A673 (cell line): Measurements from ENCODE around the gene SAXO1. TPM values are rescaled to one million over a fixed set of nuclear protein-coding genes. Genes with fewer than 3 reads are reported as not detected.
A peak's percentile ranks its signal among the peaks of the same experiment; 100 is the strongest.

Experiments
- BruUV-seq: library from RNA; stranded (reverse); fragments of 400-500 nt; replicated peaks from 2 replicates; lab custom pipeline; 2021; lab: Mats Ljungman, UMichigan
- CTCF ChIA-PET: fragments of 300-600 bp; sonication (Branson Sonifier 250); formaldehyde crosslinking; loops from one replicate; lab custom pipeline; 2022; ENCODE audit warnings: antibody characterized with exemption; lab: Charles Lee
- POLR2A ChIA-PET: fragments of 300-600 bp; sonication (Branson Sonifier 250); formaldehyde crosslinking; loops from one replicate; lab custom pipeline; 2022; ENCODE audit warnings: antibody characterized with exemption; ENCODE audit not compliant: low non-redundant PET; lab: Charles Lee
- DNase-seq: peaks from one replicate; pipeline ENCODE4 v3.0.0-alpha.2; 2015; ENCODE audit warnings: low spot score
- H3K27ac ChIP-seq: fragments of 200-600 bp; sonication (generic); 2 replicates; pipeline ENCODE4 v1.5.1; 2016; ENCODE audit warnings: mixed run types, low read depth, mild to moderate bottlenecking, mixed read lengths, antibody characterized with exemption, low read length; ENCODE audit not compliant: poor library complexity, severe bottlenecking
- H3K27me3 ChIP-seq: fragments of 200-600 bp; sonication (generic); replicated peaks from 2 replicates; pipeline ENCODE4 v1.6.1; 2017; ENCODE audit warnings: mixed run types, low read depth, mild to moderate bottlenecking, mixed read lengths, antibody characterized with exemption, low read length; ENCODE audit not compliant: insufficient read depth, poor library complexity
- H3K36me3 ChIP-seq: fragments of 200-600 bp; sonication (generic); 2 replicates; pipeline ENCODE4 v1.6.1; 2016; ENCODE audit warnings: mixed run types, mild to moderate bottlenecking, mixed read lengths, antibody characterized with exemption, low read length; ENCODE audit not compliant: insufficient read depth, poor library complexity, severe bottlenecking
- H3K4me1 ChIP-seq: fragments of 200-600 bp; sonication (generic); 2 replicates; pipeline ENCODE4 v1.6.1; 2017; ENCODE audit warnings: mixed run types, mild to moderate bottlenecking, mixed read lengths, antibody characterized with exemption, low read length; ENCODE audit not compliant: insufficient read depth, poor library complexity, severe bottlenecking
- H3K4me3 ChIP-seq: fragments of 200-600 bp; sonication (generic); 2 replicates; pipeline ENCODE4 v1.5.1; 2016; ENCODE audit warnings: low read depth, mixed run types, mild to moderate bottlenecking, mixed read lengths, low read length; ENCODE audit not compliant: poor library complexity, severe bottlenecking
- H3K9me3 ChIP-seq: fragments of 200-600 bp; sonication (generic); 2 replicates; pipeline ENCODE4 v1.6.1; 2016; ENCODE audit warnings: mixed run types, low read depth, mild to moderate bottlenecking, mixed read lengths, antibody characterized with exemption, low read length; ENCODE audit not compliant: poor library complexity, severe bottlenecking
- EZH2 ChIP-seq: fragments of 200-600 bp; sonication (generic); IDR thresholded peaks from 2 replicates; pipeline ENCODE4 v1.6.1; 2017; ENCODE audit warnings: borderline replicate concordance, low read depth, mild to moderate bottlenecking, mixed read lengths, antibody characterized with exemption, low read length; ENCODE audit not compliant: poor library complexity, severe bottlenecking
- intact Hi-C: fragments of 100-400 bp; cut with micrococcal nuclease; formaldehyde crosslinking; loops from one replicate; pipeline ENCODE4 v1.10.0; 2022; ENCODE audit not compliant: unreplicated experiment
- total RNA-seq: library from RNA; stranded (reverse); gene quantifications from 2 replicates; pipeline ENCODE4 v1.2.3, GENCODE V29; 2021
- TF ChIP-seq, protein P1 (sequence below): fragments of 300-800, 200-600 bp; sonication (generic); conservative IDR thresholded peaks from 2 replicates; pipeline ENCODE4 v1.5.1; 2017; ENCODE audit warnings: low read depth, mild to moderate bottlenecking, antibody characterized with exemption, low read length, moderate library complexity, mixed read lengths

The SAXO1 gene
- total RNA-seq, 1 experiment from 2014 or later = not detected

DNA sequence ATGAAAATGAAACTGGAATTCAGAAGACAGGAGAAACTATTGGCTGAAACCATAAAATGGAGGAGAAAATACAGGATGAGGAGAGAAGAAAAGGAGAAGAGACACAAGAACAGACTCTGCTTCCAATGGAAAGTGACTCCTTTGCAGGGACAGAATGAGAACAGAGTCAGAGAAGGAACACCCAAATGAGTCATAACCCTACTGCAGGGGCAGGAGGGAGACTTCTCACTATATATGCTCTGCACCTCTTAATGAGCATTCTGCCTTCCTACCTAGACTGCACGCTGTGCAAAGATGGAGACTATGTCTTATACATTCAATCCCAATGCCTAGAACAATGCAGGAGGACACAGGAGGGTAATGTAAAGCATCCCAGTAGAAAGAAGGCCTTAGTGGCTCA, 2.1 kb downstream of the SAXO1 start:
- ChIA-PET POLR2A (no interaction called here), CTCF (no interaction called here)
- no peak for TF ChIP-seq EZH2

DNA sequence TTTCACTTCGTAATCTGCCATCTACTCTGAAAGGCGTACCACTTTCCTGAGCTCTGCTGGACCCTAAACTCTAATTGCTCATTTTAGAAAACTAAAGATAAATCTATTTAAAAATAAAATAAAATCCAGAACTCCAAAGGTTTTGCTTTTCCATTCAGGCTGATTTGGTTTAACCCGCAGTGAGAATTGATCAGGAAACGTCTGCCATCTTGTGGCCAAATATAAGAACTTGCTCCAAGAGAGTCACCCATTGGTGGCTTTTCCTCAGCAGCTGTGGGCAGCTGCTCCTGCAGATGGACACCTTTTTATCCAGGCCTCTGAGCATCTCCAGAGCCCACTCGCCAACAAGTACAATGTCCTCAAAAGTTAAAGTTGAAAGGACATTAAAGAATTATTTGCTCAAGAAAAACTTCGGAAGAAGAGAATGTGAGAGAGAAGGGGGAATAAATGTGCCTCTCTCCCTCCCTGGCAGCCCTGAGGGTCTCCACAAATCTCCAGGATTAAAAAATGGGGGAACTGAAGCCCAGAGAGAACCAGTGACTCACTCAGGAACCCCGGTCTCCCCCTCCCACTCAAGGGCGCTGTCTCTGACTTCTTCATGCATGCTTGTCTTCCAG, 4.1 kb downstream of the SAXO1 start:
- intact Hi-C loops = loop anchor here (5.0 to 10.0 kb wide), 2 partner anchors 772 to 1214 kb away; no protein-coding TSS in a partner anchor
- no peaks in the 10 kb centered on the region for H3K36me3 ChIP-seq
- ChIA-PET CTCF (no interaction called here), POLR2A (no interaction called here)
- peak; percentile 45 for DNase-seq
- no peak for TF ChIP-seq EZH2
- TF ChIP-seq, protein P1, sequence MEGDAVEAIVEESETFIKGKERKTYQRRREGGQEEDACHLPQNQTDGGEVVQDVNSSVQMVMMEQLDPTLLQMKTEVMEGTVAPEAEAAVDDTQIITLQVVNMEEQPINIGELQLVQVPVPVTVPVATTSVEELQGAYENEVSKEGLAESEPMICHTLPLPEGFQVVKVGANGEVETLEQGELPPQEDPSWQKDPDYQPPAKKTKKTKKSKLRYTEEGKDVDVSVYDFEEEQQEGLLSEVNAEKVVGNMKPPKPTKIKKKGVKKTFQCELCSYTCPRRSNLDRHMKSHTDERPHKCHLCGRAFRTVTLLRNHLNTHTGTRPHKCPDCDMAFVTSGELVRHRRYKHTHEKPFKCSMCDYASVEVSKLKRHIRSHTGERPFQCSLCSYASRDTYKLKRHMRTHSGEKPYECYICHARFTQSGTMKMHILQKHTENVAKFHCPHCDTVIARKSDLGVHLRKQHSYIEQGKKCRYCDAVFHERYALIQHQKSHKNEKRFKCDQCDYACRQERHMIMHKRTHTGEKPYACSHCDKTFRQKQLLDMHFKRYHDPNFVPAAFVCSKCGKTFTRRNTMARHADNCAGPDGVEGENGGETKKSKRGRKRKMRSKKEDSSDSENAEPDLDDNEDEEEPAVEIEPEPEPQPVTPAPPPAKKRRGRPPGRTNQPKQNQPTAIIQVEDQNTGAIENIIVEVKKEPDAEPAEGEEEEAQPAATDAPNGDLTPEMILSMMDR = peak; percentile 60
- no peaks in the 10 kb centered on the region for H3K4me1 ChIP-seq
- no TSS peak for BruUV-seq
- H3K27ac ChIP-seq = no peak overlapping the region
- H3K27me3 ChIP-seq = no peaks in the 10 kb centered on the region
- no peaks in the 10 kb centered on the region for H3K9me3 ChIP-seq
- H3K4me3 ChIP-seq = no peak overlapping the region

More for the DNA sequence above, 2.1 kb downstream of the SAXO1 start:
- no peaks in the 10 kb centered on the region for H3K36me3 ChIP-seq
- H3K9me3 ChIP-seq = no peaks in the 10 kb centered on the region
- no peak overlapping the region for H3K4me3 ChIP-seq
- intact Hi-C loops = no loop called here
- no peak for DNase-seq
- no peaks in the 10 kb centered on the region for H3K27me3 ChIP-seq
- no TSS peak for BruUV-seq
- H3K27ac ChIP-seq = no peak overlapping the region
- no peaks in the 10 kb centered on the region for H3K4me1 ChIP-seq

DNA sequence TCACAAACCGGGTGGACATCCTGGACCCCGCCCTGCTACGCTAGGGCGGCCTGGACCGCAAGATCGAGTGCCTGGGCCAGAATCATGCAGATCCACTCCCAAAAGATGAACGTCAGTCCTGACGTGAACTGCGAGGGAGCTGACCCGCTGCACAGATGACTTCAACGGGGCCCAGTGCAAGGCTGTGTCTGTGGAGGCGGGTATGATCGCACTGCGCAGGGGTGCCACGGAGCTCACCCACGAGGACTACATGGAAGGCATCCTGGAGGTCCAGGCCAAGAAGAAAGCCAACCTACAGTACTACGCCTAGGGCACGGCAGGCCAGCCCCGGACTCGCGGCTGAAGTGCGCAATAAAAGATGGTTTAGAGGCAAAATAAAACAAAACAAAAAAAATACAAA, 5.2 kb downstream of the SAXO1 start:
- Histone ChIP-seq H3K4me1 (no peaks in the 10 kb centered on the region), H3K27ac (no peak overlapping the region), H3K9me3 (no peaks in the 10 kb centered on the region), H3K27me3 (no peaks in the 10 kb centered on the region), H3K4me3 (no peak overlapping the region), H3K36me3 (no peaks in the 10 kb centered on the region)
- BruUV-seq = no TSS peak
- intact Hi-C loops = loop anchor here (5.0 to 10.0 kb wide), 2 partner anchors 771 to 1213 kb away; no protein-coding TSS in a partner anchor
- TF ChIP-seq, protein P1 = no peak
- no peak for TF ChIP-seq EZH2
- ChIA-PET CTCF (no interaction called here), POLR2A (no interaction called here)
- DNase-seq = no peak
